ENCODE data around the gene SRRM3.
"Not testable (repeated sequence)": the region's sequence is repeated elsewhere in the genome, so short reads cannot be mapped to it uniquely, and the experiment has no call there.

Gene SRRM3

DNA sequence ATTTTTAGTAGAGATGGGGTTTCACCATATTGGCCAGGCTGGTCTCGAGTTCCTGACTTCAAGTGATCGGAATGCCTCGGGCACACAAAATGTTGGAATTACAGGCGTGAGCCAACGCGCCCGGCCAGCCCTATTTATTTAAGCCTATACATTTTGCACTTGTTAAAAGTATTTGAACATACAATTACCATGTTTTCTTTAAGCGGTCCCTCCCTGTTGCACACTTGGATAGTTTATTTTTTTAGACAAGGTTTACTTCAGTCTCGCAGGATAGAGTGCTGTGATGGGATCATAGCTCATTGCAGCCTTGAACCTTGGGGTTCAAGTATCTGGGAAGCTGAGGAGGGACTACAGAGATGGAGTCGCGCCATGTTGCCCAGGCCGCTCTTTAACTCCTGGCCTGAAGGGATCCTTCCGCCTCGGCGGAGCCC lies 35.7 kb upstream of the SRRM3 start:
- no peak for FAIRE-seq
- DNase-seq (ENCODE audit: insufficient read length, low spot score) = no peak
- TF ChIP-seq, protein P1, sequence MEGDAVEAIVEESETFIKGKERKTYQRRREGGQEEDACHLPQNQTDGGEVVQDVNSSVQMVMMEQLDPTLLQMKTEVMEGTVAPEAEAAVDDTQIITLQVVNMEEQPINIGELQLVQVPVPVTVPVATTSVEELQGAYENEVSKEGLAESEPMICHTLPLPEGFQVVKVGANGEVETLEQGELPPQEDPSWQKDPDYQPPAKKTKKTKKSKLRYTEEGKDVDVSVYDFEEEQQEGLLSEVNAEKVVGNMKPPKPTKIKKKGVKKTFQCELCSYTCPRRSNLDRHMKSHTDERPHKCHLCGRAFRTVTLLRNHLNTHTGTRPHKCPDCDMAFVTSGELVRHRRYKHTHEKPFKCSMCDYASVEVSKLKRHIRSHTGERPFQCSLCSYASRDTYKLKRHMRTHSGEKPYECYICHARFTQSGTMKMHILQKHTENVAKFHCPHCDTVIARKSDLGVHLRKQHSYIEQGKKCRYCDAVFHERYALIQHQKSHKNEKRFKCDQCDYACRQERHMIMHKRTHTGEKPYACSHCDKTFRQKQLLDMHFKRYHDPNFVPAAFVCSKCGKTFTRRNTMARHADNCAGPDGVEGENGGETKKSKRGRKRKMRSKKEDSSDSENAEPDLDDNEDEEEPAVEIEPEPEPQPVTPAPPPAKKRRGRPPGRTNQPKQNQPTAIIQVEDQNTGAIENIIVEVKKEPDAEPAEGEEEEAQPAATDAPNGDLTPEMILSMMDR (IDR thresholded peaks at IDR 0.05; ENCODE audit: insufficient read depth, missing control alignments) = no peak

DNA sequence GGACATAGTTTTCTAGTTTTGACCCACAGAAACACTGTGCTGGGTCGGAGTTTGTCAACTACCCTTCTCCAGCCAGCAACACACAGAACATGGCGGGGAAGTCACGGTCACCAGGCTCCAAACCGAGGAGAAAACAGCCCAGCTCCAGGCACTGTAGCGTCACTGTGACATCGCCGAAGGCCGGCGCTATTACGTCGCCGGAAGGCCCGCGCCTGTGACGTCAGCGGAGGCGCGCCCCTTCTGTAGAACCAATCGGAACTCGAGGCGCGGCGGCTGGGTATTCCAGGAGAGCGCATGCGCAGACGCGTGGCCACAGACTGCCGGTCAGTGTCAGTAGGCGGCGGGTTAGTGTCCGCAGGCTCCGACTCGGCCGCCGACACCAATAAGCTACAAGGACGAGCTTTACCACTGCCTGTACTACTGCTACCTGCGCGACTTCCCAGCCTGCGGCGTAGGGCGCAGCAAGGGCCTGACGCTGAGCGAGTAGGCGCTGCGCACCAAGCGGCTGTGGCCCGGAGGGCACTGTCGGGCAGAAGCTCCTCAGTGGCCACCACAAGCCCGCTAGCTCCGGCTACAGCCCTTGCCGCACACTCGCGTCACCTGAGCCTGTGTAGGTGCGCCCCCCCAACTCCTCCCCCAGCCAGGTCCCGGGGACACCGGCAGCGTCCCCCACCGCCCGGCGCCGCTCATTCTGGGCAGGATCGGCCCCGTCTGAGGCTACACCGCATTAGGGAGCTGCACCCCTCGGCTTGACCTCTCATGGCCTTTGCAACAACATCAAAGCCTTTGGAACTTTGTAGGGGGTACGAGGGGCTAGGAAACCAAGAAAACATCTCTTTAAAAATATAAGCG lies 35.1 kb upstream of the SRRM3 start:
- TF ChIP-seq, protein P1 (IDR thresholded peaks at IDR 0.05; ENCODE audit: insufficient read depth, missing control alignments) = no peak
- DNase-seq (ENCODE audit: insufficient read length, low spot score) (peak; percentile 95), FAIRE-seq (no peak)

DNA sequence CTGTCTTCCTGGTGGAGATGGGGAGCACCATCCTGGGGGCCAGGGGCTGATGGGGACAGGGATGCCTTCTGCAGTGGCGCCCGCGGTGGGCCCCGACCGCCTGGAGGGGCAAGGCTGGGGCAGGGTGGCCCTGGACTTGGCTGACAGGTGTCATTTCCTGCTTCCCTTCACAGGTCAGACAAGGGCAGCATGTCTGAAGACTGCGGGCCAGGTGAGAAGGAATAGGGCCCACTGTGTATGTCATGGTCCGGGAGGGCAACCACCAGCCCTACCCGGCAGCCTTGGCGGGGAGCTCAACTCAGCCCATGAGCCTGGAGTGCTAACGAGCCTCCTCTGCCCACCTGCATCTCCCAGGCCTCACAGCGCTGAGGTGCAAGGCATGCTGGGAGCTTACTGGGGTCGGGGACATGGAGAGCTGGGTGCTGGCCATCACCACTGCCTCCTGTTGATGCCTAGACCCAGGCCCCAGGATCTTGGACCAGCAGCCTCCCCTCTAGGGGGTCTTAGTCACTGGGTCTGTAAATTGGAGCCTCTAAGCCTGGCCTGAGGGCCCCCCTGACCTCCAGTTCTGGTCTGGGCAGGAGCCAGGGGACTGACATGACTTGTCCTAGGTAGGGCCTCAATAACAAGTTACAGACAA lies 28.0 kb upstream of the SRRM3 start:
- no peak for FAIRE-seq
- TF ChIP-seq, protein P1 (IDR thresholded peaks at IDR 0.05; ENCODE audit: insufficient read depth, missing control alignments) = no peak
- DNase-seq (ENCODE audit: insufficient read length, low spot score) = no peak

DNA sequence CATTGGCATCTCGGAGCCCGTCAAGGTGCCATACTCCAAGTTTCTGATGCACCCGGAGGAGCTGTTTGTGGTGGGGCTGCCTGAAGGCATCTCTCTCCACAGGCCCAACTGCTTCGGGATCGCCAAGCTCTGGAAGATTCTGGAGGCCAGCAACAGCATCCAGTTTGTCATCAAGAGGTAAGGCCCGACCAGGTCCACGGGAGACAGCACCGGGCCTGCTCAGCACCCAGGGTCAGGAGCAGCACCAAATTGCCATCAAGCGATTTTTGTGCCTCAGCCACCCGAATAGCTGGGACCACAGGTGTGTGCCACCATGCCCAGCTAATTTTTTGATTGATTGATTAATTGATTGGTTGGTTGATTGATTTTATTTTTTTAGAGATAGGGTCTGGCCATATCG lies 24.7 kb upstream of the SRRM3 start:
- FAIRE-seq; DNase-seq (ENCODE audit: insufficient read length, low spot score): not testable (repeated sequence)

DNA sequence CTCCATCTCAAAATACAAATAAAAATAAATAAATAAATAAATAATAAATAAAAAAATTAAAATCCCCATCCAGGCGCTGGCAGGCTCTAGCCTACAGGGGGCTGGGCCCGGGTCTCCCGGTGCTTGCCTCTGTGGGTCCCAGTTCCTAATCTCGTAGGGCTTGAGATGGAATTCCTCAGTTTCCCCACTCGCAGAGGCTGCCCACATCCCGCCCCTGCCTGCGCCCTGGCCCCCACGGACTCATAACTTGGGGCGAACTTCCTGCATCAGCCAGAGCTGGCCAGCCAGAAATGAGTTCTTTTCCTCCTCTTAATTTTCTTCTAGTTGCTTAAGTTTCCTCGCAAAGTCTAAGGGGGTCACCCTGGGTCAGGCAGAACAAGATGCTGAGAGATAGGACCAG lies 22.0 kb upstream of the SRRM3 start:
- DNase-seq (ENCODE audit: insufficient read length, low spot score) (no peak), FAIRE-seq (no peak)
- TF ChIP-seq, protein P1 (IDR thresholded peaks at IDR 0.05; ENCODE audit: insufficient read depth, missing control alignments) = no peak

DNA sequence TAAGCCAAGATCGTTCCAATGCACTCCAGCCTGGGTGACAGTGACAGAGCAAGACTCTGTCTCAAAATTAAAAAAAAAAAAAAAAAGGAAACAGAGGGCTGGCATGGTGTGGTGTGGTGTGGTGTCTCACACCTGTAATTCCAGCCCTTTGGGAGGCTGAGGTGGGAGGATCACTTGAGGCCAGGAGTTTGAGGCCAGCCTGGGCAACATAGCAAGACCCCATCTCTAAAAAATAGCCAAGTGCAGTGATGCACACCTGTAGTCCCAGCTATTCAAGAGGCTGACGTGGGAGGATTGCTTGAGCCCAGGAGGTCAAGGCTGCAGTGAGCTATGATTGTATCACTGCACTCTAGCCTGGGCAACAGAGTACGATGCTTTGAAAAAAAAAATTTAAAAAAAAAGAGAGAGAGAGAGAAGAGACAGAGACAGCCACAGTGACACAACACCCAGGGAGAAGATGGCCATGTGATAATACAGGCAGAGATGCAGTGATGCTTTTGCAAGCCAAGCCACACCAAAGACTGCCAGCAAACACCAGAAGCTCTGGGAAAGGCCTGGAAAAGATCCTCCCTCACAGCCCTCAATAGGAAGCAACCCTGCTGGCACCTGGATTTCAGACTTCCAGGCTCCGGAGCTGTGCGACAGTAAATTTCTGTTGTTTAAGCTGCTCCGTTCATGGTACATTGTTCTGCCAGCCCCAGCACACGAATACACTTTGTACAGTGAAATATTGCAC lies 19.3 kb upstream of the SRRM3 start:
- TF ChIP-seq, protein P1 (IDR thresholded peaks at IDR 0.05; ENCODE audit: insufficient read depth, missing control alignments) = no peak
- FAIRE-seq (no peak), DNase-seq (ENCODE audit: insufficient read length, low spot score) (no peak)

DNA sequence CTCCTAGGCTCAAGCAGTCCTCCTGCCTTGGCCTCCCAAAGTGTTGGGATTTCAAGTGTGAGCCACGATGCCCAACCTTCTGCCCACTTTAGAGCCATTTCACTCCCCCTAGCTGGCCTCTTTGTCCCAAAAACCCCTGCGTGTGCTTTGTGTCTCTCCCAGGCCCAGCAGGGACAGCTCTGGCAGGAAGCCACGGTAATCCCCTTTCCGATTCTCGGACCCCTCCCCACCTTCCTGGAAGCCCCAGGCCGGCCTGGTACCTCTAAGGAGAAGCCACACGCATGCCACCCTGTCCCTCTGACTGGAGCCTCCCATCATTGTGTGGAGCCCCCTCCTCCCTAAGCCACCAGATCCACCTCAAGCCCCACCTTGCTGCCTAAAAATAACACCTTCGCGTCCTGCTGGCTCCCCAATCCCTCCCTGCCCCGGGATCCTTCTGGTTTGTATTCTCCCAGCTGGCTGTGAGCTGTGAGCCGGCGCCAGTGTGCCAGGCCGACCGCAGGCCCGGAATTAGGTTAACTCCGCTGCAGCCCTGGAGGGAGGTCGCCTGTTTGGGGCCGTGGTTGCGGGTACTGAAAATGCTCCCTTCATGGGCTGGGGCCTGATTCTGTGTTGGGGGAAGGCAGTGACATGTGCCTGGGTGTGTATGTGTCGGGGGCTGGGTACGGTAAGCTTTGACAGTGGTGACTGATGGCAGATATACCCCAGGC lies 16.4 kb upstream of the SRRM3 start:
- TF ChIP-seq, protein P1 (IDR thresholded peaks at IDR 0.05; ENCODE audit: insufficient read depth, missing control alignments) = no peak
- DNase-seq (ENCODE audit: insufficient read length, low spot score) = no peak
- FAIRE-seq = no peak
